ENCODE measurements around the gene CD300H.

DNA sequence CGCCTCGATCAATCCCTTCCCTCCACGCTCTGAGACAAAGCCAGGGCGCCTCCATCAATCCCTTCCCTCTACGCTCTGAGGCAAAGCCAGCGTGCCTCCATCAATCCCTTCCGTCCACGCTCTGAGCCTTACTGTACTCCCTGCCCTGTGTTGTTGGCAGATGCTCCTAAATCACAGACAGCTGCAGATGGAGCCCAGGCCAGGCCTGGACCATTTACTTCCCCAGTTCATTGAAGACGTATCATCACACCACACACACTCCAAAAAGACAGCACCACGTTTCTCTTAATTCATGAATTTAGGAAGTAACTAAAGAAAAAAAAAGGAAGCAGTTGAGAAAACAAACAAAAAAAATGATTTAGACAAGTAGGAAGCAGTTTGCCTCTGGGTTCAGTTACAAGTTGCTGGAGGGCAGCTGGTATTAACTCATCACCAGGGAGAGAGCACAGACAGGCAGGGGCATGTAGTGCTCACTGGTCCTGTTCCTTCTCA is 32.2 kb upstream of the CD300H start:
- TF ChIP-seq ISL1 (CRISPR knock-in tag; IDR thresholded peaks at IDR 0.05) (no peak), TSHZ2 (CRISPR knock-in tag; IDR thresholded peaks at IDR 0.05) (no peak), ZNF70 (CRISPR knock-in tag; IDR thresholded peaks at IDR 0.05) (no peak)
